HEK293 (cell line): ENCODE measurements around the gene CBR1.

Source experiments
- ATF2 ChIP-seq: fragments of 450-650 bp; formaldehyde crosslinking; IDR thresholded peaks from 2 replicates; pipeline ENCODE4 v1.5.1; 2016; ENCODE audit warnings: missing biosample characterization, missing genetic modification characterization, low read depth
- CTCF ChIP-seq: fragments of 450-650 bp; formaldehyde crosslinking; IDR thresholded peaks from 2 replicates; pipeline ENCODE4 v1.5.1; 2016; ENCODE audit warnings: missing biosample characterization, missing genetic modification characterization
- MEIS1 ChIP-seq: sonication (generic); formaldehyde crosslinking; IDR thresholded peaks from 2 replicates; pipeline ENCODE4 v1.8.1; 2022; ENCODE audit warnings: missing genetic modification reagents, mild to moderate bottlenecking, borderline replicate concordance
- ZBTB1 ChIP-seq: fragments of 450-650 bp; formaldehyde crosslinking; IDR thresholded peaks from 2 replicates; pipeline ENCODE4 v1.5.1; 2016; ENCODE audit warnings: missing biosample characterization, missing genetic modification characterization
- ZNF132 ChIP-seq: fragments of 450-650 bp; formaldehyde crosslinking; IDR thresholded peaks from 2 replicates; pipeline ENCODE4 v1.5.1; 2017; ENCODE audit warnings: missing biosample characterization, missing genetic modification characterization, borderline replicate concordance
- ZNF138 ChIP-seq: fragments of 450-650 bp; formaldehyde crosslinking; IDR thresholded peaks from 2 replicates; pipeline ENCODE4 v1.5.1; 2016; ENCODE audit warnings: missing biosample characterization, missing genetic modification characterization, borderline replicate concordance
- ZNF23 ChIP-seq: fragments of 450-650 bp; formaldehyde crosslinking; IDR thresholded peaks from 2 replicates; pipeline ENCODE4 v1.5.1; 2016; ENCODE audit warnings: missing biosample characterization, missing genetic modification characterization, borderline replicate concordance
- ZNF274 ChIP-seq, 2 experiments: fragments of 200-500 bp in 1 of 2; fragments of 450-650 bp in 1 of 2; sonication (Bioruptor generic) in 1 of 2; formaldehyde crosslinking in 1 of 2; IDR thresholded peaks; 2 replicates each; pipeline versions ENCODE4 v1.5.1 to v1.6.1; 2014 to 2016; ENCODE audit warnings: borderline replicate concordance in 1 of 2, inconsistent platforms in 1 of 2, low read length in 1 of 2, missing biosample characterization in 1 of 2, missing genetic modification characterization in 1 of 2
- TF ChIP-seq, protein P1 (sequence below): fragments of 450-650 bp; formaldehyde crosslinking; IDR thresholded peaks from 2 replicates; pipeline ENCODE4 v1.5.1; 2016; ENCODE audit warnings: missing biosample characterization, missing genetic modification characterization
- TF ChIP-seq, protein P2 (sequence below): fragments of 450-650 bp; formaldehyde crosslinking; IDR thresholded peaks from 2 replicates; pipeline ENCODE4 v1.5.1; 2016; ENCODE audit warnings: missing biosample characterization, missing genetic modification characterization
- TF ChIP-seq, protein P3 (sequence below): fragments of 450-650 bp; formaldehyde crosslinking; IDR thresholded peaks from 2 replicates; pipeline ENCODE4 v1.5.1; 2016; ENCODE audit warnings: missing biosample characterization, missing genetic modification characterization

GRCh38 chr21:36080386-36080785 is 10.6 kb downstream of the CBR1 start:
- TF ChIP-seq ZNF23 (no peak), MEIS1 (CRISPR knock-in tag) (no peak), CTCF (tag by site-specific recombination) (no peak), ZNF132 (tag by site-specific recombination) (no peak), ZNF138 (tag by site-specific recombination) (no peak), ATF2 (tag by site-specific recombination) (no peak), ZBTB1 (no peak), ZNF274 (IDR thresholded peaks at IDR 0.05; ENCODE audit: low read length) (no peak), ZNF274 (tag by site-specific recombination; IDR thresholded peaks at IDR 0.05; ENCODE audit: borderline replicate concordance) (no peak)
- TF ChIP-seq, protein P1, sequence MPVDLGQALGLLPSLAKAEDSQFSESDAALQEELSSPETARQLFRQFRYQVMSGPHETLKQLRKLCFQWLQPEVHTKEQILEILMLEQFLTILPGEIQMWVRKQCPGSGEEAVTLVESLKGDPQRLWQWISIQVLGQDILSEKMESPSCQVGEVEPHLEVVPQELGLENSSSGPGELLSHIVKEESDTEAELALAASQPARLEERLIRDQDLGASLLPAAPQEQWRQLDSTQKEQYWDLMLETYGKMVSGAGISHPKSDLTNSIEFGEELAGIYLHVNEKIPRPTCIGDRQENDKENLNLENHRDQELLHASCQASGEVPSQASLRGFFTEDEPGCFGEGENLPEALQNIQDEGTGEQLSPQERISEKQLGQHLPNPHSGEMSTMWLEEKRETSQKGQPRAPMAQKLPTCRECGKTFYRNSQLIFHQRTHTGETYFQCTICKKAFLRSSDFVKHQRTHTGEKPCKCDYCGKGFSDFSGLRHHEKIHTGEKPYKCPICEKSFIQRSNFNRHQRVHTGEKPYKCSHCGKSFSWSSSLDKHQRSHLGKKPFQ (tag by site-specific recombination) = no peak
- TF ChIP-seq, protein P2, sequence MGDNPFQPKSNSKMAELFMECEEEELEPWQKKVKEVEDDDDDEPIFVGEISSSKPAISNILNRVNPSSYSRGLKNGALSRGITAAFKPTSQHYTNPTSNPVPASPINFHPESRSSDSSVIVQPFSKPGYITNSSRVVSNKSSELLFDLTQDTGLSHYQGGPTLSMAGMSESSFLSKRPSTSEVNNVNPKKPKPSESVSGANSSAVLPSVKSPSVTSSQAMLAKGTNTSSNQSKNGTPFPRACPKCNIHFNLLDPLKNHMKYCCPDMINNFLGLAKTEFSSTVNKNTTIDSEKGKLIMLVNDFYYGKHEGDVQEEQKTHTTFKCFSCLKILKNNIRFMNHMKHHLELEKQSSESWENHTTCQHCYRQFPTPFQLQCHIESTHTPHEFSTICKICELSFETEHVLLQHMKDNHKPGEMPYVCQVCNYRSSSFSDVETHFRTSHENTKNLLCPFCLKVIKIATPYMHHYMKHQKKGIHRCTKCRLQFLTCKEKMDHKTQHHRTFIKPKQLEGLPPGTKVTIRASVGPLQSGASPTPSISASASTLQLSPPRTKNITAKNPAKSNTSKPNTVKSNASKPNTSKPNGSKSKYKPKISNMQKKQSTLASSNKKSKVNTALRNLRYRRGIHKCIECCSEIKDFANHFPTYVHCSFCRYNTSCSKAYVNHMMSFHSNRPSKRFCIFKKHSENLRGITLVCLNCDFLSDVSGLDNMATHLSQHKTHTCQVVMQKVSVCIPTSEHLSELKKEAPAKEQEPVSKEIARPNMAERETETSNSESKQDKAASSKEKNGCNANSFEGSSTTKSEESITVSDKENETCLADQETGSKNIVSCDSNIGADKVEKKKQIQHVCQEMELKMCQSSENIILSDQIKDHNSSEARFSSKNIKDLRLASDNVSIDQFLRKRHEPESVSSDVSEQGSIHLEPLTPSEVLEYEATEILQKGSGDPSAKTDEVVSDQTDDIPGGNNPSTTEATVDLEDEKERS (tag by site-specific recombination) = no peak
- TF ChIP-seq, protein P3, sequence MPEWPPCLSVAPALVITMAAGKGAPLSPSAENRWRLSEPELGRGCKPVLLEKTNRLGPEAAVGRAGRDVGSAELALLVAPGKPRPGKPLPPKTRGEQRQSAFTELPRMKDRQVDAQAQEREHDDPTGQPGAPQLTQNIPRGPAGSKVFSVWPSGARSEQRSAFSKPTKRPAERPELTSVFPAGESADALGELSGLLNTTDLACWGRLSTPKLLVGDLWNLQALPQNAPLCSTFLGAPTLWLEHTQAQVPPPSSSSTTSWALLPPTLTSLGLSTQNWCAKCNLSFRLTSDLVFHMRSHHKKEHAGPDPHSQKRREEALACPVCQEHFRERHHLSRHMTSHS (tag by site-specific recombination) = no peak
